ENCODE results near the gene LIFR.

DNA sequence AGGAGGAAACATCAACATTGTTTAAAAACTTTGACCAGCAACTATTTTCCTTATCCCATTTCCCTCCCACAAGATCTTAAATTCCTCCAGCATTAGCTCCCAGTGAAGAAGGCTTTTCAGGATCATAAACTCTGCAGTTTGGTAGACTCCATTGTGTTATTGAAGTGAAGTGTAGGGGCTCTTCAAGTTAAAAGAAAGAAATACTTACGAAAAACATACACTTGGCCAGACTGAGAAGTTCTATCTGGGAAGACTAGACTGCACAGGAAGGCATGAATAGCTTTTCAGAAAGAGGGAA, 22.3 kb downstream of the LIFR start:
- no peak for TF ChIP-seq CTCF (IDR thresholded peaks at IDR 0.05)
- no peak for TF ChIP-seq POLR2A (IDR thresholded peaks at IDR 0.05)
